CD4-positive, alpha-beta T cell (primary cell): ENCODE data around the gene IL22. TPM values are rescaled to one million over a fixed set of nuclear protein-coding genes. Genes with fewer than 3 reads are reported as not detected.

ENCODE experiments used
- ATAC-seq: fragments of 200-7000 bp; cut with Tn5 transposase; one replicate; pipeline ENCODE4 v1.10.0; 2022; ENCODE audit warnings: mild to moderate bottlenecking; ENCODE audit not compliant: poor library complexity
- CTCF ChIA-PET: fragments of 350-600 bp; sonication (Branson Sonifier 250); formaldehyde crosslinking; loops from one replicate; lab custom pipeline; 2021; ENCODE audit warnings: antibody characterized with exemption, inconsistent platforms; lab: Charles Lee
- POLR2A ChIA-PET: fragments of 350-600 bp; sonication (Branson Sonifier 250); formaldehyde crosslinking; loops from one replicate; lab custom pipeline; 2021; ENCODE audit warnings: antibody characterized with exemption, inconsistent platforms; lab: Charles Lee
- DNase-seq, 14 experiments: peaks; one replicate each; pipeline ENCODE4 v3.0.0-alpha.2; 2013 to 2020; ENCODE audit warnings: mixed read lengths in 2 of 14
- H3K27ac ChIP-seq, 2 donors: one replicate each; pipeline versions ENCODE4 v1.5.1 to v1.7.0; 2013; ENCODE audit warnings: low read length in 2 of 2, low read depth in 1 of 2, mild to moderate bottlenecking in 1 of 2
- H3K27me3 ChIP-seq, 2 experiments: 1 replicate in 1 of 2; 2 replicates in 1 of 2; pipeline versions ENCODE4 v1.6.1 to v1.7.0; 2013; ENCODE audit warnings: low read length in 2 of 2, control low read depth in 1 of 2, mild to moderate bottlenecking in 1 of 2, moderate library complexity in 1 of 2; ENCODE audit not compliant: insufficient read depth in 2 of 2, control insufficient read depth in 1 of 2
- H3K36me3 ChIP-seq: one replicate; pipeline ENCODE4 v1.6.1; 2013; ENCODE audit warnings: low read length, control low read depth; ENCODE audit not compliant: insufficient read depth
- H3K4me1 ChIP-seq: one replicate; pipeline ENCODE4 v1.6.1; 2013; ENCODE audit warnings: low read length, control low read depth; ENCODE audit not compliant: insufficient read depth
- H3K4me3 ChIP-seq: one replicate; pipeline ENCODE4 v1.5.1; 2013; ENCODE audit warnings: mild to moderate bottlenecking, low read length, moderate library complexity
- H3K9me3 ChIP-seq, 2 experiments: 1 replicate in 1 of 2; 2 replicates in 1 of 2; pipeline versions ENCODE4 v1.6.1 to v1.7.0; 2013; ENCODE audit warnings: low read length in 2 of 2, mild to moderate bottlenecking in 2 of 2, control low read depth in 1 of 2, moderate library complexity in 1 of 2; ENCODE audit not compliant: control insufficient read depth in 1 of 2, insufficient read depth in 1 of 2
- H3K27ac Mint-ChIP-seq: one replicate; pipeline ENCODE4 v1.8.0; 2020; ENCODE audit warnings: mixed read lengths
- H3K27me3 Mint-ChIP-seq: one replicate; pipeline ENCODE4 v1.8.0; 2021; ENCODE audit warnings: mixed read lengths
- H3K36me3 Mint-ChIP-seq: one replicate; pipeline ENCODE4 v1.8.0; 2021; ENCODE audit warnings: low read depth, mixed read lengths
- H3K4me1 Mint-ChIP-seq: one replicate; pipeline ENCODE4 v1.8.0; 2021; ENCODE audit warnings: low read depth, mixed read lengths
- H3K4me3 Mint-ChIP-seq: one replicate; pipeline ENCODE4 v1.8.0; 2020; ENCODE audit warnings: mild to moderate bottlenecking, mixed read lengths
- H3K9me3 Mint-ChIP-seq: one replicate; pipeline ENCODE4 v1.8.0; 2020; ENCODE audit warnings: mixed read lengths
- CTCF ChIP-seq: fragments of 200-600 bp; IDR thresholded peaks from one replicate; pipeline ENCODE4 v1.8.0; 2022; ENCODE audit warnings: antibody characterized with exemption, mild to moderate bottlenecking
- intact Hi-C, 2 experiments: fragments of 100-400 bp; cut with DNase I in 1 of 2; cut with micrococcal nuclease in 1 of 2; formaldehyde crosslinking; loops; one replicate each; pipeline versions ENCODE4 v1.15.1 to v1.9.0; 2023 to 2025; cut with DNase I, micrococcal nuclease
- total RNA-seq, 174 experiments: library from RNA in 2 of 174; stranded (reverse) in 2 of 174; gene quantifications; one replicate each; pipeline ENCODE4 v1.2.3 and lab custom pipeline; 2021 to 2026

Gene IL22
- total RNA-seq, 2 experiments from 2014 or later: not detected

- Mint-ChIP-seq H3K9me3 (no peaks in the 10 kb centered on the region), H3K27me3 (no peaks in the 10 kb centered on the region), H3K4me3 (peak overlapping the region; percentile 7), H3K27ac (no peak overlapping the region), H3K36me3 (no peaks in the 10 kb centered on the region), H3K4me1 (peaks cover 38% of the 10 kb centered on the region)
- no peak for DNase-seq
- ChIA-PET POLR2A (interaction anchor here (1.3 to 1.4 kb wide), 2 partner anchors 20 to 25 kb away, joined by 4 read pairs; no protein-coding TSS in a partner anchor), CTCF (no interaction called here)
- intact Hi-C loops: no loop called here
- no peak for ATAC-seq
- no peaks in the 10 kb centered on the region for H3K27me3 ChIP-seq
- TF ChIP-seq CTCF: no peak
- no peaks in the 10 kb centered on the region for H3K9me3 ChIP-seq
- H3K4me1 ChIP-seq: peaks cover 26% of the 10 kb centered on the region
- H3K36me3 ChIP-seq: no peaks in the 10 kb centered on the region
- no peak overlapping the region for H3K27ac ChIP-seq
- no peak overlapping the region for H3K4me3 ChIP-seq
Observed at GRCh38 chr12:68200854-68201253, 52.5 kb downstream of the IL22 start.

- Mint-ChIP-seq H3K36me3 (no peaks in the 10 kb centered on the region), H3K4me1 (peaks cover 38% of the 10 kb centered on the region), H3K4me3 (no peak overlapping the region), H3K9me3 (no peaks in the 10 kb centered on the region), H3K27me3 (no peaks in the 10 kb centered on the region), H3K27ac (no peak overlapping the region)
- ATAC-seq (no peak), DNase-seq (no peak)
- H3K9me3 ChIP-seq: no peaks in the 10 kb centered on the region
- H3K4me3 ChIP-seq: peak overlapping the region; percentile 35
- H3K4me1 ChIP-seq: peaks cover 26% of the 10 kb centered on the region
- no peak overlapping the region for H3K27ac ChIP-seq
- POLR2A ChIA-PET: interaction anchor here (0.6 to 1.4 kb wide), 2 partner anchors 23 to 847 kb away, joined by 3 read pairs; no protein-coding TSS in a partner anchor
- H3K36me3 ChIP-seq: no peaks in the 10 kb centered on the region
- no peak for TF ChIP-seq CTCF
- CTCF ChIA-PET: no interaction called here
- no peaks in the 10 kb centered on the region for H3K27me3 ChIP-seq
- intact Hi-C loops: no loop called here
Observed at GRCh38 chr12:68199127-68199526, 54.3 kb downstream of the IL22 start.

- POLR2A ChIA-PET: interaction anchor here (0.6 to 1.4 kb wide), 2 partner anchors 23 to 846 kb away, joined by 3 read pairs; no protein-coding TSS in a partner anchor
- Histone ChIP-seq H3K4me1 (peaks cover 24% of the 10 kb centered on the region), H3K36me3 (no peaks in the 10 kb centered on the region), H3K27ac (no peak overlapping the region), H3K4me3 (peak overlapping the region; percentile 35), H3K27me3 (no peaks in the 10 kb centered on the region), H3K9me3 (no peaks in the 10 kb centered on the region)
- DNase-seq (peak in 1 of 14 experiments; percentile 14), ATAC-seq (no peak)
- Mint-ChIP-seq H3K27ac (peak overlapping the region; percentile 27), H3K9me3 (no peaks in the 10 kb centered on the region), H3K4me1 (peaks cover 37% of the 10 kb centered on the region), H3K36me3 (no peaks in the 10 kb centered on the region), H3K4me3 (peak overlapping the region; percentile 39), H3K27me3 (no peaks in the 10 kb centered on the region)
- CTCF ChIA-PET: no interaction called here
- no peak for TF ChIP-seq CTCF
- intact Hi-C loops: no loop called here
Observed at GRCh38 chr12:68198507-68199086, 54.8 kb downstream of the IL22 start.

Other genes starting within 250 kb of the IL22 start
- 1 to 10 TPM; 2.9 to 3.2 TPM for gene IFNG, start 93.9 kb downstream of the IL22 start, total RNA-seq
- gene IL26, start 27.8 kb downstream of the IL22 start, total RNA-seq: under 1 TPM in 1 of 2 experiments, not detected in 1; 0.25 TPM
- gene MDM1, start 78.8 kb upstream of the IL22 start, total RNA-seq: 10 to 100 TPM; 11.0 to 11.6 TPM